Activated CD8-positive, alpha-beta memory T cell treated with anti-CD3 and anti-CD28 coated beads, Interleukin-2, amount 50 U/mL, for 1 hour (primary cell): ENCODE data around the gene PSMC5.
"Not testable (repeated sequence)": the region's sequence is repeated elsewhere in the genome, so short reads cannot be mapped to it uniquely, and the experiment has no call there.

Experiments
- DNase-seq: peaks from one replicate; pipeline ENCODE4 v3.0.0-alpha.2; 2020; ENCODE audit errors: extremely low read depth

Gene PSMC5

DNA sequence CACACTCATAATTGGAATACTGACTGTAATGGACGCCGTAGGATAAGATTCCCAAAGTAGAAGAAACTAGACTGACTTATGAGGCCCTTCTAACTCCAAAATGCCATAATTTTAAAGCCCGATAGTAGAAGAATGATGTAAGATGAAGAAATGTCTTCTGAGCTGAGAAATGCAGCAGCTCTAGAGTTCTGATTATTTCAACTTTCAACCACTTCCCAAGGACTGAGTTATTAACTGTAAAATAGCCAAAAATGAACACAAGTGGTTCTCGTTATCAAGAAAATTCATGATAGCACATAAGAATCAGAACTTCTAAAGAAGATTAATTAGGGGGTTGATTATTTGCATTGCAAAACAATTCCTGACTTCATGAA is 43.0 kb downstream of the PSMC5 start:
- not testable (repeated sequence) for DNase-seq

DNA sequence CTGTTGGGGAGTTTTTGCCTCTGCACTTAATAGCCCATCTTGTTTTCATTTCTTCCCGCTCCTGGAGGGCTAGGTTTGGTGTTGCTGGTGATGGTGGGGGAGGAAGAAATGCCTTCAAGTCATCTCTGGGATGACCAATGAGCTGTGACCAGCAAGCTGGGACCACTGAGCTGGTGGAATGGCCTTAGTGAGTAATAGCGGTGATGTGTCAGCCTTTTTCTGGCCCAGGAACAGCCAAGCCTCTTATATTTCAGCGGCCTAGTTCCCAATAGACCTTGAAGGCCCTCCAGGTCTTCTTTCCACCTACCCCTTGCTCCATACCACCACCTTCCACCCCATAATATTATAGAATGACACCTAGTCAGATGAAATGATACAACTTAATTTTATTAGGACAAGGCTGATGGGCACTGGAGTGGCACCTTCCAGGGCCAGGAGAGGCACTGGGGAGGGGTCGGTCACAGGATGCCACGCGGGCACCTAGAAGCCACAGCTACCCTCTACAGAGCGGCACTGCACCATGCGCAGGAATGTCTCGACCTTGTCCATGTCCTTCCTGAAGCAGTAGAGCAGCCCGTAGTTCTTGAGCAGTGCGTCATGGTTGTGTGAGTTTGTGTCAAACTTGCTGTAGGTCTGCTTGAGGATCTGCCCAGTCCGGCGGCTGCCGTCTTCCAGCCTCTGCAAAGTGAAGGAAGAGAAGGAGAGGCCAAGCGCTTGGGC is 44.6 kb downstream of the PSMC5 start:
- not testable (repeated sequence) for DNase-seq

DNA sequence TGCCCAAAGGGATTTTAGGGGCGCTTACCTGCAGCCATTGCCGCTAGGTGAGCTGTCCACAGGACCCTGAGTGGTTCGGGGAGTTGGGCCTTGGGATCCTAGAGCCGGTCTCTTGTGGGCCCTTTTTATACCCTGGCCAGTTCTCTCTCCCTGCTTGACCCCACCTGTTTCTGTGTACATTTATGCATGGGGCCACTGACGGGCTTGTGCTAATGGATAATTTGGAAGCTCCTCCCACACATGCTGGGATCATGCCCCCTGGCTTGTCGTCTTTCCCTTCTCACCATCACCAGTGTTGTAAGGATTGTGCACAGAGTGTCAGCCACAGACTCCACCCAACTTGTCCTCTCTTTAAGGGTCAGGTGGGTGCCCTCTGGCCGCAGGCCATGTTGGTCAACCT is 46.3 kb downstream of the PSMC5 start, which contains the start of gene CSH2:
CSH2 (minus strand) TSS at position 101 of the 400 bp plus-strand sequence; CDS start at position 38, 63 bp downstream.
- DNase-seq = not testable (repeated sequence)

DNA sequence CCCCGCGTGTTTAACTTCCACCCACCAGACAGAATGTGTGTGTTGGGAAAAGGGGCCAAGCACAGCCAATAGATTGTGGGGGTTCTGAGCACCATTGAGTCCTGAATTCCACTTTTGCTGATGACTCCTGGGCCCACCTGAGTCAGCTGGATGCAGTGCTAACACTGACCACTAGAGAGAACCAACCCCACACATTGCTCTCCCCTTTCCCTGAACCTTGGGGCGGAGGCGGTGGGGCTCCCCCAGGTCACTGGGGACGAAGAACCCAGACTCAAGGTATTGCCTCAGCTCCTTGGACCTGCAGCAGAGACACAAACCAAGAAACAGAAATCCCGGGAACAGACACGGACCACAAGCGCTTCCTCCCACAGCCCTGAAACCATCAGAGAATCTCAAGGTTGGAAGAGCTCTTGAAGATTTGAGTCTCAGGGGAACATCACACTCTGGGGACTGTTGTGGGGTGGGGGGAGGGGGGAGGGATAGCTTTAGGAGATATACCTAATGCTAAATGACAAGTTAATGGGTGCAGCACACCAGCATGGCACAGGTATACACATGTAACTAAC is 46.9 kb downstream of the PSMC5 start:
- not testable (repeated sequence) for DNase-seq

DNA sequence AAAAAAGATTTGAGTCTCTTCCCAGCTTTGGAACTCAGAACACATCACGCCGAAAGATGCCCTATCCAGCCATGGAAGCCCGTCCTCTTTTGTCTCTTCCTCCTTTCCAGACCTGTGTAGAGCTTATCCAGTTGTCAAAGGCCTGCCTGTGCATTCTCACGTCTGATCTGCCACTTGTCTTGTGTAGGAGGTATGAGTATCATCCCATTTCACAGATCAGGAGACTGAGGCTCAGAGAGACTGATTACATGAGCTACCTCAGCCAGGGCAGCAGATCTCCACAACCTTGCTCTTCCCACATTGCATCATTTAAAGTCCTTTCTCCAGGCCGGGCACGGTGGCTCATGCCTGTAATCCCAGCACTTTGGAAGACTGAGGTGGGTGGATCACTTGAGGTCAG is 47.5 kb downstream of the PSMC5 start:
- DNase-seq = not testable (repeated sequence)

GRCh38 chr17:63878413-63878812 is 51.2 kb downstream of the PSMC5 start:
- DNase-seq = not testable (repeated sequence)

DNA sequence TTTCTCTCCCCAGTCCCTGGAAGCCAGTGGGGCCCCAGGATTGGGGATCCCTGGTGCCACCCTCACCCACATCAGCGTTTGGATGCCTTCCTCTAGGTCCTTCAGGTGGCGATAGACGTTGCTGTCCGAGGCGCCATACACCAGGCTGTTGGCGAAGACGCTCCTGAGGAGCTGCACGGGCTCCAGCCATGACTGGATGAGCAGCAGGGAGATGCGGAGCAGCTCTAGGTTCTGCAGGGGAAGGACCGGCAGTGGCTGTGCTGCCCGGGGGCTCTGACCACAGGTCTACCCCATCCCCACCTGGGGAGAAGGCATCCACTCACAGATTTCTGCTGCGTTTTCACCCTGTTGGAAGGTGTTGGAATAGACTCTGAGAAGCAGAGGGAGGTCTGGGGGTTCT is 53.5 kb downstream of the PSMC5 start:
- DNase-seq = no peak

GRCh38 chr17:63881337-63881736 is 54.1 kb downstream of the PSMC5 start:
- not testable (repeated sequence) for DNase-seq
